Skin of body (tissue), 2 donors: ENCODE data around the gene ZSCAN26. TPM values are rescaled to one million over a fixed set of nuclear protein-coding genes. Genes with fewer than 3 reads are reported as not detected.

Experiments used
- DNase-seq: peaks from one replicate; lab custom pipeline; 2025; lab: John Stamatoyannopoulos, UW
- total RNA-seq: library from RNA; depleted of rRNA; stranded (reverse); fragments of >200 nt; gene quantifications from one replicate; pipeline ENCODE4 v1.2.3, GENCODE V29; 2014

The ZSCAN26 gene
- total RNA-seq, result 15.3 TPM

- DNase-seq, result peak; percentile 69
Observed at GRCh38 chr6:28266962-28267694, at the start of gene ZSCAN26. Gene ZSCAN26, plus strand, starts transcription at chr6:28267143. Its CDS starts 4,777 bp downstream, at chr6:28271920.

GRCh38 chr6:28217890-28218289, 49.1 kb upstream of the ZSCAN26 start:
- DNase-seq, result no peak

- DNase-seq, result peak; percentile 9
Observed at GRCh38 chr6:28218312-28219248, 48.4 kb upstream of the ZSCAN26 start.

- no peak for DNase-seq
Observed at GRCh38 chr6:28220257-28221133, 46.4 kb upstream of the ZSCAN26 start.

DNA sequence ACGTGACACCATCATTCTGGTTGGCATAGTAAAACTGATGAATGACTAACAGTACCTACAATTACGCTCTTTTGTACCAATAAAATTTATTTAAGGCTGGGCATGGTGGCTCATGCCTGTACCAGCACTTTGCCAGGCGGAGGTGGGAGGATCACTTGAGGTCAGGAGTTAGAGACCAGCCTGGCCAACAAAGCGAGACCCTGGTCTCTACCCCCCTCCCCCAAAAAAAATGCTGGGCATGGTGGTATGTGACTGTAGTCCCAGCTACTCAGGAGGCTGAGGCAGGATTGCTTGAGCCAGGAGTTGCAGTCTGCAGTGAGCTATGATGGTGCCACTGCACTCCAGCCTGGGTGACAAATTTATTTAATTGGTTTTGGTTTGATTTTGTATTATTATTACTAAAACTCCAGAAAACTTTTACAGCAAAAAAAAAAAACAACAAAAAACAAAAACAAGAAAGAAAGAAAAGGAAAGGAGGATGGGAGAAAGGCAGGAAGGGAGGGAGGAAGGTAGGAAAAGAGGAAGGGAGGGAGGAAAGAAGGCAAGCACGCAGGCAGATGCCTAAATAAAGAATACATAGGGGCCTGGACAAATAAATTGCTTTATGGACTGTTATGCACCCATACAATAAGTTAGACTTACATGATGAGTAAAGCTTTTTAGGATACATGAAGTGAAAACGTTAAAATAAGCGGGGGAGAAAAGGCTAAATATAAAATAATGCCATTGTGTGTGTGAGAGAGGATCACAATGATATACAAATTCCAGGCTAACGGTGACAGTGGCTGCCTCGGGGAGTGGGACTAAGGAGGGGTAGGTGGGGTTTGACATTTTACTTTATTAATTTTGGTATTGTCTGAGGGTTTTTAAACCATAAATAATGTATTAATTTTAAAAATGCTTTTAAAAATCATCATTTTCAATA, 42.5 kb upstream of the ZSCAN26 start:
- DNase-seq, result no peak

DNA sequence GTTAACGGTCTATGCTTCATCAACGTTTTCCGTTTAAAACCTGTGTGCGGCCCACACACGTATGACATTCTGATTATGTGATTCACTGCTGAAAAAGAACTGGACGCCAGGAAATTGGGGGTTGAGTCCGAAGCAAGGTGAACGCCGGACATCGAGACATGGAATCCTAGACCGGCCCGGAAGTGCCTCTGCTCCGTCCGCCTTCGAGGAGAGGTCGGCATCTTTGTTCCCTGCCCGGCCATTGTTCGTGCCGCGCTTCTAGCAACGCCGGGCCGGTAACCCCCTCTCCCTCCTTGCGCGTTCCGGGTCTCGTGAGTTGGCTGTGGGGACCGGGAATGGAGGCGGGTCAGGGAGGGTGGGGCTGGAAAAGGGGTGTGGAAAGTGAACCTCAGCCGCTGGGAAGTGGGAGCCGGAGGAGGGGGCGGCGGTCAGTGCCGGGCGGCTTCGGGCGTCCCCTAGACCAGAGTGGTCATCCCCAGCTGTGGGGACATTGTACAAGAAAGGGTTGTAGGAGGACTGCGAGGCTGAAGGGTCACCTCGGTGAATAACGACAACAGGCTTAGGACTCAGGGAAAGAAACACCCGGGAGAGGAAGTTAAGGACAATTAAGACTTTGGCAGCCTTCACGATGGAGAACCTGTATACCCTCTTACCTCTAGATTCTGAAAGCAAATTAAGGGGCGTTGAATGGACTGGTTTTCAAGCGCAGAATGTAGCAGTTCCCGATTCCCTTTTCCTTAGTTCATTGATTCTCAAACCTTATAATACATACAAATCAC, 41.7 kb upstream of the ZSCAN26 start, which contains the start of gene ZSCAN9:
Gene ZSCAN9 (plus strand): TSS at position 220 of the 779 bp plus-strand sequence. CDS start 1,810 bp downstream, outside the sequence.
- DNase-seq, result peak; percentile 43

DNA sequence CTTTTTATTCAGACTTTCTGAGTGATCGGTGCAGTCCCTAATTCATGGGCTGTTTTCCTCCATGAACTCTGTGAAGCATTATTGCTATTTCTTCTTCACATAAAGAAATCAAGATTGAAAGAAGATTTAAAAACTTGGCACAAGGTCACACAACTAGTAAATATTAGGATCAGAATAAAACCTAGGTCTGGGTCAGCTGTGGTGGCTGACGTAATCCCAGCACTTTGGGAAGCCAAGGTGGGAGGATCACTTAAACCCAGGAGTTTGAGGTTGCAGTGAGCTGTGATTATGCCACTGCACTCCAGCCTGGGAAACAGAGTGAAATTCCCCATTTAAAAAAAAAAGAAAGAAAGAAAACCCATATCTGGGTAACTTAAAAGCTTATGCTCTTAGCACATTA, 40.5 kb upstream of the ZSCAN26 start:
- no peak for DNase-seq

GRCh38 chr6:28232785-28233184, 34.2 kb upstream of the ZSCAN26 start:
- DNase-seq, result no peak

GRCh38 chr6:28235912-28236452, 31.0 kb upstream of the ZSCAN26 start:
- DNase-seq, result no peak

GRCh38 chr6:28239636-28240035, 27.3 kb upstream of the ZSCAN26 start:
- DNase-seq, result no peak

DNA sequence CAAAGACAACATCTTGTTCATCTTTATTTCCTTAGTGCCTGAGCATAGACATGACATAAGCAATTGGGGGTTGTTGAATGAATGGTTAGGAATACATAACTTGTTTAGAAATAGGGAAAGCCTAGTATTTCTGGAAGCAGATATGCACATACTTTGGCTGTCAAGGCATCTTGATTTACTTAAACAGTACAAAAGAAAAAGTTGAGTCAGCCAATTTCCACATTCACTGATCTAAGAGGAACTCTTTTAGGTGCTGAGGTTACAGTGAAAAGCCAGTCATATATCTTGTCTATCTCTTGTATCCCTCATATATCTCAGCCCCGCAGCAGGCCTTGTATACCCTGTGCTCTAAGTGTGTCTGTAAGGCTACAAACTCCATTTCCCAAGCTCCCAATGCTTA, 26.5 kb upstream of the ZSCAN26 start:
- DNase-seq, result no peak

- DNase-seq, result no peak
Observed at GRCh38 chr6:28243946-28244345, 23.0 kb upstream of the ZSCAN26 start.

DNA sequence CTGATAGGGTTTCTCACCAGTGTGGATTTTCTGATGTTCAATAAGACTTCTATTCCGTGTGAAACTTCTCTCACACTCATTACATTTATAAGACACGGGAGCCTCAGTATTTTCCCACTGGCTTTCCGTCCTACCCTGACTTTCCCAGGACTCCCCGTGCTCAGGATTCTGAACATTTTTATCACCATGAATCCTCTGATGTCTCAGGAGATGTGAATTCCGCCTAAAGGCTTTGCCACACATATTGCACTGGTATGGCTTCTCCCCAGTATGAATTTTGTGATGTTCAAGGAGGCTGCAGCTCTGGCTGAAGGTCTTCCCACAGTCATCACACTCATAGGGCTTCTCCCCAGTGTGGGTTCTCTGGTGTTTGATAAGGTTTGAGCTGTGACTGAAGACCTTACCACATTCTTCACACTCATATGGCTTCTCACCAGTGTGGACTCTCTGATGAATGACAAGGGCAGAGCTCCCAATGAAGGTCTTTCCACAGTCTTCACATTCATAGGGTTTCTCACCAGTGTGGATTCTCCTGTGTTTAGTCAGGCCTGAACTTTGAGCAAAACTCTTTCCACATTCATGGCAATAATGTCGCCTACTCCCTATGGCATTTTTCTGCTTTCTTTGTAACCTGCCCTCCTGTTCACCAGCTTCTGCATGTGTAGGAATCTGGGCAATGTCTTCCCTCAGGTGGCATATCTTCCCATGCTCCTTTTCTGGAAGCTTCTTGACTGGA, 21.6 kb upstream of the ZSCAN26 start:
- DNase-seq, result no peak

DNA sequence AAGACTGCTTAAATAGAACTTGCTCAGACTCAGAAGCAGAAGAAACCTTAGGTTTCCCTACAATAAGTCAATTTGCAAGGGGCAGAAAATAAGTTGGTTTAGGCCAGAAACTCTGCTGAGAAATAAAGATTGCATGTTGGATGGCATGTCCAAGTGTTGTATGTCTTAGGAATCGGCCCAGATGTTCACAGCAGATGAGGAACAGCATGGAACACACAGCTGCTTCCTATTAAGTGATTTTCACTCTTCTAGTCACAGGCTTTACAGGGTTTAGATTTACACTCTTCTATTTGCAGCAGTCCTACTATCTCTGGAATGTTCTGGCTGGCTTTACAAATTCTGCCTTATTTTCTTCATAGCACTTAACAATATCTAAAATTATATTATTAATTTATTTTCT, 18.0 kb upstream of the ZSCAN26 start:
- DNase-seq, result peak; percentile 47

- no peak for DNase-seq
Observed at GRCh38 chr6:28250747-28251146, 16.2 kb upstream of the ZSCAN26 start.

DNA sequence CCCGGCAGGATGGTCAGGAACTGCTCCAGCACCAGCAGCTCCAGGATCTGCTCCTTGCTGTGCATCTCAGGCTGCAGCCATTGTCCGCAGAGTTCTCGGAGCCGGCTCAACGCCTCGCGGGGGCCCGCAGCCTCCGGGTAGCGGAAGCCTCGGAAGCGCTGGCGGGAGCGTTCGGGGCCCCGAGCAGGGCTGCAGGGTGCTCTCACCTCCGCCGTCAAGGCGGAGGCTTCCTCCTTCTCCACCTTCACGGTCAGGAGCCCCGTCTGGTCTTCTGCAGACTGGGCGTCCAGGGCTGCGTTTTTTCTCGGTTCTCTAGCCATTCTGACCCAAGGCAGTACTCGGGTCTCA, 15.3 kb upstream of the ZSCAN26 start:
- DNase-seq, result no peak

- DNase-seq, result peak; percentile 70
Observed at GRCh38 chr6:28252009-28252975, 14.7 kb upstream of the ZSCAN26 start, which contains the start of gene ZKSCAN4. Gene ZKSCAN4, minus strand, starts transcription at chr6:28252269. Its CDS starts 289 bp downstream, at chr6:28251980.
